K562 (cell line): Measurements from ENCODE around the gene IQGAP3. TPM values are rescaled to one million over a fixed set of nuclear protein-coding genes. Genes with fewer than 3 reads are reported as not detected.

ENCODE experiments used
- ATAC-seq: fragments of 200-7000 bp; cut with Tn5 transposase; 3 replicates; pipeline ENCODE4 v1.9.1; 2020; ENCODE audit warnings: moderate library complexity
- BruUV-seq: library from RNA; stranded (reverse); fragments of 400-500 nt; replicated peaks from 2 replicates; lab custom pipeline; 2021; lab: Mats Ljungman, UMichigan
- CTCF ChIA-PET: fragments of 300-600 bp; formaldehyde crosslinking; extraction: SDS; loops from one replicate; lab custom pipeline; 2021; ENCODE audit warnings: low intra/inter-chr PET ratio; lab: Yijun Ruan, JAX
- POLR2A ChIA-PET: fragments of 300-600, 350-650 bp; sonication (Branson Sonifier 250); formaldehyde crosslinking; extraction: SDS; loops from one replicate; lab custom pipeline; 2021; ENCODE audit warnings: antibody characterized with exemption, inconsistent platforms; lab: Yijun Ruan, JAX
- DNase-seq, 4 experiments: peaks; one replicate each; pipeline versions ENCODE4 v3.0.0 to v3.0.0-alpha.2; 2011 to 2018; ENCODE audit warnings: low spot score in 3 of 4, mixed read lengths in 3 of 4; ENCODE audit errors: extremely low read depth in 1 of 4
- FAIRE-seq: peaks from 2 replicates; lab custom pipeline; 2011; peaks lifted over from hg19 to GRCh38; lab: Jason Lieb, UNC
- H2AFZ ChIP-seq: 2 replicates; pipeline ENCODE4 v1.6.0; 2011; ENCODE audit warnings: low read depth, low read length, control low read depth, inconsistent platforms
- H3K27ac ChIP-seq: fragments of 200-600 bp; 3 replicates; pipeline ENCODE4 v1.8.0; 2011; ENCODE audit warnings: low read depth, mild to moderate bottlenecking, control low read depth, inconsistent platforms, low read length, moderate library complexity, mixed read lengths; ENCODE audit errors: extremely low read depth
- H3K27me3 ChIP-seq, 2 experiments: fragments of 300-600 bp in 1 of 2; 2 replicates in 1 of 2; 3 replicates in 1 of 2; pipeline versions ENCODE4 v1.6.0 to v1.8.0; 2011; ENCODE audit warnings: inconsistent platforms in 2 of 2, low read length in 2 of 2, mild to moderate bottlenecking in 1 of 2, mixed read lengths in 1 of 2, moderate library complexity in 1 of 2; ENCODE audit not compliant: control insufficient read depth in 2 of 2, insufficient read depth in 2 of 2
- H3K36me3 ChIP-seq: fragments of 300-600 bp; 3 replicates; pipeline ENCODE4 v1.8.0; 2011; ENCODE audit warnings: mild to moderate bottlenecking, low read length, inconsistent platforms; ENCODE audit not compliant: control insufficient read depth, insufficient read depth
- H3K4me1 ChIP-seq, 2 experiments: fragments of 200-600 bp in 1 of 2; replicated peaks in 1 of 2; 2 replicates in 1 of 2; 3 replicates in 1 of 2; pipeline versions ENCODE4 v1.5.1 to v1.8.0; 2011; ENCODE audit warnings: inconsistent platforms in 2 of 2, low read length in 2 of 2, mild to moderate bottlenecking in 1 of 2, mixed read lengths in 1 of 2, moderate library complexity in 1 of 2; ENCODE audit not compliant: control insufficient read depth in 2 of 2, insufficient read depth in 2 of 2
- H3K4me2 ChIP-seq: 2 replicates; pipeline ENCODE4 v1.6.1; 2011; ENCODE audit warnings: low read length, control low read depth, inconsistent platforms, mixed read lengths; ENCODE audit not compliant: insufficient read depth
- H3K4me3 ChIP-seq: fragments of 200-600 bp; sonication (generic), shearing (Covaris generic); 2 replicates; pipeline ENCODE4 v1.5.1; 2016; ENCODE audit warnings: control low read depth, inconsistent platforms
- H3K79me2 ChIP-seq: fragments of 200-600 bp; 3 replicates; pipeline ENCODE4 v1.8.0; 2011; ENCODE audit warnings: low read length, inconsistent platforms; ENCODE audit not compliant: control insufficient read depth, insufficient read depth
- H3K9ac ChIP-seq, 2 experiments: 2 replicates each; pipeline versions ENCODE4 v1.6.0 to v1.6.1; 2011; ENCODE audit warnings: low read depth in 2 of 2, low read length in 2 of 2, control low read depth in 1 of 2, inconsistent platforms in 1 of 2, mild to moderate bottlenecking in 1 of 2, mixed read lengths in 1 of 2; ENCODE audit not compliant: insufficient read depth in 1 of 2
- H3K9me1 ChIP-seq: one replicate; pipeline ENCODE4 v1.6.0; 2011; ENCODE audit warnings: inconsistent platforms, mild to moderate bottlenecking, low read length, moderate library complexity; ENCODE audit not compliant: control insufficient read depth, insufficient read depth
- H3K9me3 ChIP-seq: replicated peaks from 2 replicates; pipeline ENCODE4 v1.5.1; 2011; ENCODE audit warnings: low read depth, low read length, inconsistent platforms; ENCODE audit not compliant: control insufficient read depth, insufficient read depth
- H4K20me1 ChIP-seq: replicated peaks from 2 replicates; pipeline ENCODE4 v1.6.1; 2011; ENCODE audit warnings: low read length, inconsistent platforms, mixed read lengths; ENCODE audit not compliant: control insufficient read depth, insufficient read depth
- BDP1 ChIP-seq: IDR thresholded peaks from 3 replicates; pipeline ENCODE4 v1.6.1; 2011; ENCODE audit not compliant: insufficient read length, insufficient read depth
- DNMT1 ChIP-seq: fragments of 450-650 bp; IDR thresholded peaks from 2 replicates; pipeline ENCODE4 v1.6.1; 2016; ENCODE audit warnings: antibody characterized with exemption, mild to moderate bottlenecking
- DPF2 ChIP-seq: fragments of 450-650 bp; IDR thresholded peaks from 2 replicates; pipeline ENCODE4 v1.6.1; 2016
- ETS2 ChIP-seq: IDR thresholded peaks from 2 replicates; pipeline ENCODE4 v1.6.1; 2016; ENCODE audit warnings: borderline replicate concordance, missing genetic modification characterization, mild to moderate bottlenecking, moderate library complexity, missing compliant biosample characterization; ENCODE audit not compliant: poor library complexity, severe bottlenecking
- FOXK1 ChIP-seq: sonication (generic); formaldehyde crosslinking; IDR thresholded peaks from 2 replicates; pipeline ENCODE4 v1.8.0; 2022; ENCODE audit warnings: missing genetic modification reagents, mild to moderate bottlenecking, borderline replicate concordance
- GTF2F1 ChIP-seq: IDR thresholded peaks from 2 replicates; pipeline ENCODE4 v1.6.1; 2011; ENCODE audit warnings: low read depth, low read length, improper control_type of control experiment
- HMG20B ChIP-seq: fragments of 250-450 bp; sonication (Bioruptor Pico); IDR thresholded peaks from 2 replicates; pipeline ENCODE4 v1.5.0; 2021; ENCODE audit warnings: mild to moderate bottlenecking
- IFI16 ChIP-seq: fragments of 250-450 bp; sonication (Bioruptor Pico); IDR thresholded peaks from 2 replicates; pipeline ENCODE4 v2.1.2; 2022; ENCODE audit warnings: mild to moderate bottlenecking, inconsistent platforms
- KLF1 ChIP-seq: fragments of 450-650 bp; IDR thresholded peaks from 2 replicates; pipeline ENCODE4 v1.6.1; 2016; ENCODE audit warnings: missing genetic modification characterization, missing compliant biosample characterization
- L3MBTL2 ChIP-seq: fragments of 450-650 bp; IDR thresholded peaks from 2 replicates; pipeline ENCODE4 v1.6.1; 2016; ENCODE audit warnings: mild to moderate bottlenecking, moderate library complexity
- SMAD1 ChIP-seq: fragments of 150-350 bp; IDR thresholded peaks from 2 replicates; pipeline ENCODE4 v1.6.1; 2014; ENCODE audit warnings: low read length, low read depth; ENCODE audit not compliant: partially characterized antibody
- XRCC4 ChIP-seq: IDR thresholded peaks from one replicate; pipeline ENCODE4 v1.6.1; 2011; ENCODE audit not compliant: insufficient read depth, insufficient read length; ENCODE audit errors: extremely low read depth
- ZKSCAN1 ChIP-seq: fragments of 150-350 bp; IDR thresholded peaks from 2 replicates; pipeline ENCODE4 v1.6.1; 2016; ENCODE audit warnings: low read depth, low read length
- ZNF134 ChIP-seq: fragments of 250-450 bp; sonication (Bioruptor Pico); conservative IDR thresholded peaks from 2 replicates; pipeline ENCODE4 v1.4.0; 2020
- ZNF165 ChIP-seq: fragments of 250-450 bp; sonication (Bioruptor Pico); IDR thresholded peaks from 2 replicates; pipeline ENCODE4 v1.4.0; 2020; ENCODE audit warnings: borderline replicate concordance
- ZNF316 ChIP-seq: fragments of 450-650 bp; IDR thresholded peaks from 2 replicates; pipeline ENCODE4 v1.6.1; 2016
- ZNF584 ChIP-seq: fragments of 200-800 bp; sonication (Bioruptor generic); IDR thresholded peaks from 2 replicates; pipeline ENCODE4 v1.6.1; 2016; ENCODE audit warnings: low read depth, mild to moderate bottlenecking, missing genetic modification characterization, missing compliant biosample characterization
- ZSCAN32 ChIP-seq: fragments of 450-650 bp; formaldehyde crosslinking; IDR thresholded peaks from 2 replicates; pipeline ENCODE4 v1.4.0; 2020; ENCODE audit warnings: mild to moderate bottlenecking, moderate library complexity
- WGBS: fragments of 100-300 bp; shearing (Covaris generic); methylation state at CpG from one replicate; pipeline ENCODE4 v1.1.6; 2016; ENCODE audit warnings: low coverage, mixed read lengths; ENCODE audit not compliant: insufficient coverage; ENCODE audit errors: missing lambda C conversion rate; 5-methylcytosine and 5-hydroxymethylcytosine counted together
- in situ Hi-C: fragments of 300-500 bp; cut with MboI; formaldehyde crosslinking; loops from 4 replicates; pipeline ENCODE4 v1.15.0; 2018; ENCODE audit warnings: inconsistent platforms, mixed read lengths
- intact Hi-C: fragments of 100-400 bp; cut with micrococcal nuclease; formaldehyde crosslinking; loops from 2 replicates; pipeline ENCODE4 v1.14.2; 2022
- polyA plus RNA-seq, 8 experiments: library from polyadenylated mRNA; depleted of rRNA in 4 of 8; stranded (reverse) in 5 of 8; unstranded in 3 of 8; fragments of >200 nt; fragmentation: Nextera tagmentation in 2 of 8; fragmentation: Illumina TruSeq in 1 of 8; extraction: Ambion mirVana in 2 of 8; extraction: Trizol in 1 of 8; gene quantifications; 2 replicates each; pipeline versions ENCODE4 v1.2.1 to v1.2.3, GENCODE V29; 2011 to 2014; ENCODE audit warnings: inconsistent platforms in 1 of 8, missing spikeins in 1 of 8
- total RNA-seq, 7 experiments: library from RNA; depleted of rRNA in 6 of 7; stranded (reverse); fragments of >200 nt in 6 of 7; fragmentation: Illumina TruSeq in 2 of 7; extraction: Trizol in 2 of 7; gene quantifications; 2 replicates each; pipeline versions ENCODE4 v1.2.1 to v1.2.3, GENCODE V29; 2011 to 2021; ENCODE audit warnings: low replicate concordance in 1 of 7
- TF ChIP-seq, protein P1 (sequence below): fragments of 450-650 bp; IDR thresholded peaks from 2 replicates; pipeline ENCODE4 v1.6.1; 2016; ENCODE audit warnings: low read depth, mild to moderate bottlenecking, moderate library complexity
- TF ChIP-seq, protein P2 (sequence below), 2 experiments: fragments of 450-650 bp in 1 of 2; IDR thresholded peaks; 2 replicates each; pipeline ENCODE4 v1.6.1; 2011 to 2017; ENCODE audit warnings: low read depth in 2 of 2, antibody characterized with exemption in 1 of 2, borderline replicate concordance in 1 of 2, low read length in 1 of 2, mild to moderate bottlenecking in 1 of 2, mixed read lengths in 1 of 2; ENCODE audit not compliant: control insufficient read depth in 1 of 2

IQGAP3 gene
- total and polyA plus RNA-seq, 9 of the 15 experiments (the other 6 are each of a cell fraction or from before 2014, with no cell fraction given): 1.4 to 16.6 (median 11.9) TPM

DNA sequence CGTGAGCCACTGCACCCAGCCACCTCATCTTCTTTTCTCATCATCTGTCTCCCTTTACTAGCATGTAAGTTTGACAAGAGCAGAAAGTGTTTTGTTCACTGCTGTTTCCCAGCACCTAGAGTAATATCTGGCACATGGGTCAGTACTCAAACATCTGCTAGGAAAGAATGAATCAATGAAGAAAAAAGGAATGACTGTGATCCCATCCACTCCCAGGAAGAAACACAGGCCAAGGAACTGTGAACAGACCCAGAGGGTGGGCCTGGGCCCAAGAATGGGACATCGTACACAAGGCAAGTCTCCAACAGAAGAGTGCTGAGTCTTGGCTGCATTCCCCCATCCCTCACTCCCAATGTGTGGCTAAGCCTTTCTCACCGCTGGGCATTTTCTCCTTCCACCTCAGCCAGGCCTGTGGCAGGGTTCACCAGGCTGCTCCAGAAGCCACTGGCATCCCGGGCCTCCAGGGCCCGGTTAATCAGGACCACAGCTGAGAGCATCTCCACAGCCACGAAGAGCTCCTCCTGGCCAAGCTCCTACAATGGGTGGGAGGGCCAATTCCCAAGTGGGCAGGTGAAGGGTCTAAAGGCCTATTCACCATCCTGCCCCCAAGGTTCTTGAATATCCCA lies 18.4 kb downstream of the IQGAP3 start:
- peaks cover 37% of the 10 kb centered on the region; the same call in 2 of the 3 replicates for H3K36me3 ChIP-seq
- WGBS: 69% methylated on average over 6 of the region's 6 CpGs
- BruUV-seq: no TSS peak
- no peaks in the 10 kb centered on the region for H4K20me1 ChIP-seq
- H3K4me2 ChIP-seq: no peak overlapping the region
- in situ Hi-C loops (no loop called here), intact Hi-C loops (no loop called here)
- CTCF ChIA-PET: no interaction called here
- POLR2A ChIA-PET: interaction anchor here (0.7 to 1.1 kb wide), 4 partner anchors 10 to 19 kb away, joined by 3 to 6 read pairs (median 4); partner anchors contain the start of gene IQGAP3
- no peak overlapping the region for H3K27ac ChIP-seq
- TF ChIP-seq IFI16: no peak
- no peak for TF ChIP-seq ZNF316
- TF ChIP-seq DPF2: no peak
- TF ChIP-seq FOXK1: no peak
- TF ChIP-seq ZNF134: no peak
- no peak for TF ChIP-seq ZSCAN32 (CRISPR knock-in tag)
- TF ChIP-seq HMG20B: no peak
- no peak for TF ChIP-seq ZKSCAN1
- TF ChIP-seq GTF2F1: no peak
- no peak for TF ChIP-seq DNMT1
- no peak for TF ChIP-seq ETS2 (tag)
- TF ChIP-seq ZNF584 (CRISPR knock-in tag): no peak
- TF ChIP-seq BDP1: no peak
- TF ChIP-seq, protein P1, sequence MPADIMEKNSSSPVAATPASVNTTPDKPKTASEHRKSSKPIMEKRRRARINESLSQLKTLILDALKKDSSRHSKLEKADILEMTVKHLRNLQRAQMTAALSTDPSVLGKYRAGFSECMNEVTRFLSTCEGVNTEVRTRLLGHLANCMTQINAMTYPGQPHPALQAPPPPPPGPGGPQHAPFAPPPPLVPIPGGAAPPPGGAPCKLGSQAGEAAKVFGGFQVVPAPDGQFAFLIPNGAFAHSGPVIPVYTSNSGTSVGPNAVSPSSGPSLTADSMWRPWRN: no peak
- no peak for TF ChIP-seq L3MBTL2
- no peak for TF ChIP-seq KLF1 (tag)
- TF ChIP-seq ZNF165 (CRISPR knock-in tag): no peak
- TF ChIP-seq, protein P2, sequence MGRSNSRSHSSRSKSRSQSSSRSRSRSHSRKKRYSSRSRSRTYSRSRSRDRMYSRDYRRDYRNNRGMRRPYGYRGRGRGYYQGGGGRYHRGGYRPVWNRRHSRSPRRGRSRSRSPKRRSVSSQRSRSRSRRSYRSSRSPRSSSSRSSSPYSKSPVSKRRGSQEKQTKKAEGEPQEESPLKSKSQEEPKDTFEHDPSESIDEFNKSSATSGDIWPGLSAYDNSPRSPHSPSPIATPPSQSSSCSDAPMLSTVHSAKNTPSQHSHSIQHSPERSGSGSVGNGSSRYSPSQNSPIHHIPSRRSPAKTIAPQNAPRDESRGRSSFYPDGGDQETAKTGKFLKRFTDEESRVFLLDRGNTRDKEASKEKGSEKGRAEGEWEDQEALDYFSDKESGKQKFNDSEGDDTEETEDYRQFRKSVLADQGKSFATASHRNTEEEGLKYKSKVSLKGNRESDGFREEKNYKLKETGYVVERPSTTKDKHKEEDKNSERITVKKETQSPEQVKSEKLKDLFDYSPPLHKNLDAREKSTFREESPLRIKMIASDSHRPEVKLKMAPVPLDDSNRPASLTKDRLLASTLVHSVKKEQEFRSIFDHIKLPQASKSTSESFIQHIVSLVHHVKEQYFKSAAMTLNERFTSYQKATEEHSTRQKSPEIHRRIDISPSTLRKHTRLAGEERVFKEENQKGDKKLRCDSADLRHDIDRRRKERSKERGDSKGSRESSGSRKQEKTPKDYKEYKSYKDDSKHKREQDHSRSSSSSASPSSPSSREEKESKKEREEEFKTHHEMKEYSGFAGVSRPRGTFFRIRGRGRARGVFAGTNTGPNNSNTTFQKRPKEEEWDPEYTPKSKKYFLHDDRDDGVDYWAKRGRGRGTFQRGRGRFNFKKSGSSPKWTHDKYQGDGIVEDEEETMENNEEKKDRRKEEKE (IDR thresholded peaks at IDR 0.05; ENCODE audit: borderline replicate concordance in 1 of 2, control insufficient read depth in 1 of 2, low read depth in 2 of 2, low read length in 1 of 2): no peak
- no peak for TF ChIP-seq XRCC4
- no peak for TF ChIP-seq SMAD1
- H3K9me3 ChIP-seq: no peaks in the 10 kb centered on the region
- H3K27me3 ChIP-seq: no peaks in the 10 kb centered on the region
- no peak overlapping the region for H2AFZ ChIP-seq
- FAIRE-seq (no peak), DNase-seq (no peak), ATAC-seq (no peak)
- peak overlapping the region in 1 of 2 experiments; percentile 24; a peak in 2 of 4 replicates for H3K9ac ChIP-seq
- H3K4me3 ChIP-seq: no peak overlapping the region
- no peaks in the 10 kb centered on the region for H3K4me1 ChIP-seq
- H3K79me2 ChIP-seq: no peaks in the 10 kb centered on the region
- H3K9me1 ChIP-seq: no peaks in the 10 kb centered on the region
